DMS53 treated with DMSO at 0.1 percent for 48 hours (cell line): ENCODE results near the gene PPT1.

Experiments
- DNase-seq: peaks from one replicate; lab custom pipeline; 2025; ENCODE audit not compliant: unreplicated experiment; lab: John Stamatoyannopoulos, UW

PPT1 gene

DNA sequence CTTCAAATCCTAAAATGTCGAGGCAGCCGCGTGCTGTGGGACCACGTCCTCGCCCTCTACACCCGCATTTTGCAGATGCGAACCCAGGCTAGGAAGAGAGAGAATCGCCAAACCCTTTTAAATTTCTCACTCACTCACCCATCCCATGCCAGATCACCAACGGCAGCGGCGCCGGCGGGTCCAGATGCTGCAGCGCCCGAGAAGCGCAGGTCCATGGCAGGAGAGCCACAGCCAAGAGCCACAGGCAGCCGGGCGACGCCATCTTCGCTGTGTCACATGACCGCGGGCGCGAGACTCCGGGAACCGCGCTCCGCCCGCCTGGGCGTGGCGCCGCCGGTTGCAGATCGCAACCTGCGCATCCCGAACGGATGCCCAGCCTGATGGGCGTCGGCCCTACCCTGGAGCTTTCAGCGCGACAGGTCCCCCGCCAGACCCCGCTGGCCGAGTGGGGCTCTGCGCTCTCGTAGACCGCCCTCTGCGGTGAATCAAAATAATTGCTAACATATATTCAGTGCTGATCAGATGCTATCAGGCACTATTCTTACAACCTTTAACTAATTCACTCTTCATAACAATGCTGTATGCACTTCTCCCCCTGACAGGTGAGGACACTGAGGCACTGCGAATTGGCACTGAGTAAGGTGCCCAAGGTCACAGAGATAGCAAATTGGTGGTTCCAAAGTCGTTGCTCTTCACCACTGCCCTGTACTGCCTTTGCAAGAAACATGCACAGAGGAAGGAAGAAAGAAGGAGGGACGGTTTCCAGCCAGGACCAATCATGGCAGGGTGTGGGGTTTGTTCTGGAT lies at the start of gene PPT1:
TSS of gene PPT1 (minus strand) at position 276 of the 806 bp plus-strand sequence. CDS start at position 262, 14 bp downstream.
- DNase-seq, result peak; percentile 72

DNA sequence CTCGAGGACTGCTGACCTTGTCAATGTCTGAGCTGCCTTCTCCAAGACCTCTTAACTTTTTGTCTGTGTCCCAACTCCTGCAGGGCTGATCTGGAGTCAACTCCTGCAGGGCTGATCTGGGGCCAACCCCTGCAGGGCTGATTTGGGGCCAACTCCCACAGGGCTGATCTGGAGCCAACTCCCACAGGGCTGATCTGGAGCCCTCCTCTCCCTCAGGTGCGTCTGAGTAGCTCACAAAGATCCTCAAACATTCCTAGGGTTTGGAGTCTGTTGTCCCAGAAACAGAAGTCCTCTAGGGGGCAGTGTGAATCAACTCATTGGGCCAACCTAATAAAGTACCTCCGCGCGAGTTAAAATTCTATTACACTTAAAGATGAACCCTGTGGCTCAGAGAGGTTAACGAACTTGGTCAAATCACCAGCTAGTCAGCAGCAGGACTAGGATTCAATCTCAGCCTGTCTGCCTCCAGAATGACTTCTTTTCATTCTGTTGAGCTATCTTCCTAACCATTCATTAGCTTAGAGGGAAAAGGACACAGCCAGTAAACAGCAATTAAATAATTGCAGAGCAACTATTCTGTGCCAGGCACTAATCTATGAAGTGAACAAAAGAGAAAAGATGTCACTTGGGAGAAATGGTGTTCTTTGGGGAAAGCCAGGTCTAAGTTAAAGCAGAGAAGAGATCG lies 47.0 kb upstream of the PPT1 start:
- DNase-seq, result peak; percentile 65

DNA sequence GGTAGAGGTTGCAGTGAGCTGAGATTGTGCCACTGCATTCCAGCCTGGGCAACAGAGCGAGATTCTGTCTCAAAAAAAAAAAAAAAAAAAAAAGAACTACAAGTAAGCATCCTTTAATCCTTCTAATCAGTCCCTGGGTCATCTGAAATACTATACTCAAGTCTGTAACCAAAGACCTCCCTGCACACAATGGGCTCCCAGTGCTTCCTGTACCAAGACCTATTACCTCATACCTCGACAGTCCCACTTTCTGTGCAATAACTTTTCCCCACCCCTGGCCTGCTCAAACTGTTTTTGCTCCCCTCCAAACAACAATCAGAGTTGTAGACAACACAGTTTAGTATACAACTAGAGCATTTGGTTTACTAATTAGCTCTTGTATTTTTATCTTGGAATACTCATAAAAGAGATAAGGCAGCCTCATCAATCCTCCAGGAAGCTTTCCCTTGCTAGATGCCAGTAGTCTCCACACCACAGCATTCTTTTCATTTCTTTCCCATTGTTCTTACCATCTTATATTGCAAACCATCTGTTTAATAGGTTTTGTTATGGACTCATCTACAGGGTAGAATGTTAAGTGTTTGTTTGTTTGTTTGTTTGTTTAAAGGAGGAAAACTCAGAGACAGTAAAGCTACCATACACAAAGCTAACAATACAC lies 45.0 kb upstream of the PPT1 start:
- DNase-seq, result no peak

DNA sequence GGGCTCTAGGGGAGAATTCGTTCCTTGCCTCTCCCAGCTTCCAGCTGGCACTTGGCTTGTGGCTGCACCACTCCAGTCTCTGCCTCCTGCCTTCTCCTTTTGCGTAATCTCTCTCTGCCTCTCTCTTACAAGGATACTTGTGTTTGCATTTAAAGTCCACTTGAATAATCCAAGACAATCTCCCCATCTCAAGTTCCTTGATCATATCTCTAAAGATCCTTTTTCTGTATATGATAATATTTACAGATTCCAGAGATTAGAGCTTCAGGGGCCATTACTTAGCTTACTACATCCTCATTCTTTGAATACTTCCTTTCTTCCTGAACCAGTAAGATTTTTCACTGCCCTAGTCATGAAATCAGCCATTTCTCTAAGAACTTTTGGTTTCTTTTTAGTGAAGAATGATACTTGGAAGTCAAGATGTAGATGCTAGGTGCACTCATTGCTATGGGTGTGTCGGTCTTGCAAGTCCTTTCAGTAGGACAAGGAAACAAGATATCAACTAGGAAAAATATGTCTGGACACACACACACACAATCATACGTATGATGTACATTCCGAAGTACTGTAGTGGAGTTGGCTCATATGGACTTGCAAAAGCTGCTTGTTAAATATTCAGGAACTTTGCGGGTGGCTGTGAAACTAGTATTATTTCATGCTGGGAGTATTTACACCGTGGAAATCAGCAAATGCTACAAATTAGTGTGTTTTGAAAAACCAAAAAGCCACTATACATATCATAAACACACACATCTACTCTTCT lies 43.3 kb upstream of the PPT1 start:
- no peak for DNase-seq

DNA sequence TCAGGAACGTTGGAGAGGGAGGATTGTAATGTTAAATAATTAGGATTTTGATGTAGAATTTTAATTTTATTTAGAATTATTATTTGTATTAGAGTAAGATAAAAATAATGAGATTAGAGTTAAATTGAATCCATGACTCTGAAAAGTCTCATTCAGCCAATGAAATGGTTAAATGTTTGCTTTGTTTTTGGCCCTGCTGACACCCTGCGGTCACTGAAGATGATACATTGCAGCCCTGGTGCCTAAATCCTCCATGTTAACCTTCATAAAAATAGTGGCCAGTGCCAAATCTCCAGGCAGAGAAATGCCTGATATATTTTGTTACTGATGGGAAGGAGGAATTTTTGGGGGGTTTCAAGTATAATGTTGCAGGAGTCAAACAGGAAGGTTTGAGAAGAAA lies 36.8 kb upstream of the PPT1 start:
- no peak for DNase-seq

DNA sequence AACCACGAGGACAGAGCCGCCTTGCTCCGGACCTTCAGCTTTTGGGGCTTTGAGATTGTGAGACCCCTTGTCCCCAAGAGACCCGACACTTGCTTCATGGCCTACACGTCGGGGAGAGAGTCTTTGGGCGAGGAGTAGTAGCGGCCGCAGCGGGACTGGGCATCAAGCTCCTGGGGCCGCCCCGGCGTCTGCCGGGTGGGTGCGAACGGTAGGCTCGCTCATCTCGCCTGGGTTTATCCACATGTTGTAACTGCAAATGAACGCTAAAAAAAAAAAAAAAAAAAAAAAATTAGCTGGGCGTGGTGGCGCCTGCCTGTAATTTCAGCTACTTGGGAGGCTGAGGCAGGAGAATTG lies 36.2 kb upstream of the PPT1 start:
- no peak for DNase-seq

DNA sequence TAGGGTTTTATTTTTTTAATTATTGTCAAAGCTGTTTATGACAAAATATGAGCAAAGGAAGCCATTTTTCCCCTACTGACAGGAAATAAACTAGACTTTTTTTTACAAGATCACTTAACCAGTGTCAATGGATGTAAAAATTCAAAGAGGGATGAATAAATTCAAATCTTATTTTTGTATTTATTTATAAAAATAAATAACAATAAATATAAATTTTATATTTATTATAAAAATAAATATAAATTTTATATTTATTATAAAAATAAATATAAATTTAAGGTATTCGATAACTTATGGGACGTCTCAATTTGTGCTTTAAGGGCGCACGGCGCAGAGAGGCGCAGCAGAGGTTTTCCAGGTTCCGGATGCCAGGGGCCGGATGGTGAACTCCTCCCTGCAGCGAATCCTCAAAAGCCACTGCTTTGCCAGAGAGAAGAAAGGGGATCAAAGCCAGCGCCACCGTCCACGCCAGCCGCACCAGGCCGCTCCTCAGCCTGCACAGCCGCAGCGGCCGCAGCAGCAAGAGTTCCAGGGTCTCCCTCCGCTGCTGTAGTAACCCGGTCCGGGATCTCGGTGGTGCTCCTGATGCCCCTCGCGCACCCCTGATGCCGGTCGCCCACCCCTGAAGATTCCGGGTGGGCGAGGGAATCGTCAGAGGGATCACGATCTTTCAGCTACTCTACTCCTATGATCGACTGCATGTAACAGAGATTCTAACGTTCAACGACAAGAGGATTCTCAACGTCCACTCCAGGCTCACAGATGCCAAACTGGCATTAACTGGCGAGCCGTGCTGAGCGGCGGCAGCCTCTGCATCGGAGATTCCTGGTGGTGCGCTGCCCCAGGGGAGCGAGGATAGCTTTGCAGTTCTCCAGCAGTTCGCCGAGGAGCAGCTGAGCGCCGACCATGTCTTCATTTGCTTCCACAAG lies 35.6 kb upstream of the PPT1 start:
- DNase-seq, result no peak

DNA sequence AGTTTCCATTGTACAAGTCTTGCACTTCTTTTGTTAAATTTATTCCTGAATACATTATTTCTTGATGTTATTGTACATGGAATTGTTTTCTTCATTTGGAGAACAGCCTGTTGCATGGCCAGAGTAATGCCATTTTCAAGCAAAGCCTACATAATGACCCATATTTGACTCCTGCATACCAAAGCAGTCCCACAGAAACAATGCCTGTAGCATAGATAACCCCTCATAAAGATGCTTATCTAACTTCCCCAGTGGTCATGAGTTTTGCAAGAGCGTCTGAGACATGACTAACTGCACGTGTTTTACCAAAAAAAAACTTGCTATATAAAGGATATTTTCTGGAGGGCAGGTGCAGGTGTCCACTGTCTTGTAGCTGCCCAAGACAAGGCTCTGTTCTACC lies 33.8 kb upstream of the PPT1 start:
- DNase-seq, result no peak

DNA sequence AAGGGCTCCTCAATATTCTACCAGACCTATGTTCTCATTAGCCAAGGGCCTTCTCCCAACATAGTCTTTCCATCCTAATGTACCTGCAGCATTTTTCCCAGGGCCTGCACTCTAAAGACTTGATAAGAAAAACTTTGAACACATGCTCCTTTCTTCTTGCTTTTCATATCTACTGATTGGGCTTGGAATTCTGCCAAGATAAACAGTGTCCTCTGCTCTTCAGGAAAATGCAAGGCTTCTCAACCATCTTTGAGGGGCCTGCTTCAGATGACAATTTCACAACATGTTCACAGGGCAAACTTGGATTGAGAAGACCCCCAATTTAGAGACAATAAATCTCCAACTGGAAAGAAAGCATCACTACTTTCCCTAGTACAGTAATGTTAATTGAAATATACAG lies 25.8 kb upstream of the PPT1 start:
- peak; percentile 8 for DNase-seq

DNA sequence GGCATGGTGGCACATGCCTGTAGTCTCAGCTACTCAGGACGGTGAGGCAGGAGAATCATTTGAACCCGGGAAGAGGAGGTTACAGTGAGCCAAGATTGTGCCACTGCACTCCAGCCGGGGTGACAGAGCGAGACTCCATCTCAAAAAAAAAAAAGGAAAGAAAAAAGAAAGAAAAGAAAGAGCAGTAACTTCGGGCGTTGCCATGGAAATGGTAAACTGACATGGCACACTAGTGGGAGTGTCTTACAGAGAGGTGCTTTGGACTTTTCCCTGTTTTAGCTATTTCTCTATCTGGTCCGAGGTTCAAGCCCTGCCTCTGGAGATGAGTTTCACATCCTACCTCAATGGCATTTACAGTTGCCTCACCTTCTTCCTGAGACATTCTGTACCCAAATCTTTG lies 23.1 kb upstream of the PPT1 start:
- DNase-seq, result no peak

DNA sequence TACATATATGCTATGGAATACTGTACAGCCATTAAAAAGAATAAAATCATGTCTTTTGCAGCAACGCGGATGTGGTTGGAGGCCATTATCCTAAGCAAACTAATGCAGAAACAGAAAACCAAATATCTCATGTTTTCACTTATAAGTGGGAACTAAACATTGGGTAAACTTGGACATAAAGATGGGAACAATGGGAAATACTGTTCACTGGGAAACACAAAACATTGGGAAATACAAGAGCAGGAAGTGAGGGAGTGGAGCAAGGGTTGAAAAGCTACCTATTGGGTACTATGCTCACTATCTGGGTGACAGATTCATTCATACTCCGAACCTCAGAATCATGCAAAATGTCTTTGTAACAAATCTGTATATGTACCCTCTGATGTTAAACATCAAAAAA lies 17.3 kb upstream of the PPT1 start:
- DNase-seq, result no peak

DNA sequence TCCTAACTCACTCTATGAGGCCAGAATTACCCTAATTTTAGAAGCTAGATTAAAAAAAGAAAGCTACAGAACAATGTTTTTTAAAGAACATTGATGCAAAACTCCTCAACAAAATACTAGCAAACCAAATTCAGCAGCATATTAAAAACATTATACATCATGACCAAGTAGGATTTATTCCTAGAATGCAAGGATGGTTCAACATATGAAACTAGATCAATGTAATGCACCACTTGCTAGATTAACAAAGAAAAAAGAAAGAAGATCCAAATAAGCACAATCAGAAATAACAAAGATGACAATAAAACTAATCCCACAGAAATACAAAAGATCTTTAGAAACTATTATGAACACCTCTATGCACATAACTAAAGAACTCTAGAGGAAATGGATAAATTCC lies 13.3 kb upstream of the PPT1 start:
- no peak for DNase-seq

DNA sequence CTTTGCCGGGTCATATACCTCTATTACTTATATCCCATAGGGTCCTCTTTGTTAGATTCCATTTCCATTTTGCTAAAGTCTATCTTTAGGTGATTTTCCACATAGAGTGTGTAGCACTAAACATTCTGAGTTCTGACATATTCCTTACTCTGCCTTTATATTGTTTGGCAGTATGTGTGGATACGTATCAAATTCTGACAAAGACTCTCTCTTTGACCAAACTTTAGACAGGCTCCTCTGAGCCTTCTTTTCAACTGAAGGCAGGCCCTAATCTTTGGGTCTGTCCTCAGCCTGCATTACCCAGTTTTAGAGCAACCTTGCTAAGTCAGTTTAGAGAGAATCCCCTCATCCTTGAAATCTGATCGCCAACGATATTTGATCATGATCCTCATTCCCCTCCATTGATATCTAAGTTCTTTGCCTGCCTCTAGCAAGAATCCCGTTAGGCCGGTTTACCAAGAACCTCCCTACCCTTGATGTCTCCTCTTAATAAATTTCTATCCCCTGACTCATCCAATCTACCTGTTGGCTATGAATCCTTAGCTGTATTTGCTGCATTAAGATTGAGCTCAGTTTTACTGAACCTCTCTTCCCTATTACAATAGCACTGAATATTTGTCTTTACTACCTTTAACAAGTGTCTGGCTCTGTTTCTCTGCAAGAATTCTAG lies 10.4 kb upstream of the PPT1 start:
- peak; percentile 80 for DNase-seq

DNA sequence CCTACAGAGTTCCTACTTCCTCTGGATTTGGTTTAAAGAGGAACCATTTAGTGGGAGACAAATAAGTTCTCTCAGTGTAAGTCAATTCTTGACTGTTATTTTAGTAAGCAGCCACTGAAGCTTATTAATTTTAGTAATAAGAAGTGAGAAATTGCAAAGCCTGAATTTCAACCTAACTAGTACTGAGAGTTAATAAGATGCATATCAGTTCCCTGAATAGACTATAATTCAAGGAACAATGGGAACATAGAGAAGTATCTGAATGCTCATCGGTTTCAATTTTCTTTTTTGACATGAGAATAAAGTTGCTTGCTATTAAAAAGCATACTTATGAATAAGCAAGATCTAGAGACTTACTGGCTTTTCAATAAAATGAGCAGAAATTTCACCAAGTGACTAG lies 8.0 kb upstream of the PPT1 start:
- no peak for DNase-seq

DNA sequence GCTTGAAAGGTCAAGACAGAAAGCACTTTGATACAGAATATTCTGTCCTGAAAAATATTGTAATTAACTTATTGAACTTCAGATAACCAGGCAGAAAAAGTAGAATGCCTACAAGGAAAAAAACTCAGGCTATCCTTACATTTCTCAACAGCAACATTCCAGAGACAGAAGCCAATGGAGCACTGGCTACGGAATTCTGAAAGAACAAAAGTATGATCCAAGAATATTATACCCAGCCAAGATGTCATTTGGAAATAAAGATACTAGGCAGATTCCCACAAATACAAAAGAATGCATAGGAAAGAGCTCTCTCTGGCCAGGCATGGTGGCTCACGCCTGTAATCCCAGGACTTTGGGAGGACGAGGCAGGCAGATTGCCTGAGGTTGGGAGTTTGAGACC lies 5.8 kb upstream of the PPT1 start:
- no peak for DNase-seq

DNA sequence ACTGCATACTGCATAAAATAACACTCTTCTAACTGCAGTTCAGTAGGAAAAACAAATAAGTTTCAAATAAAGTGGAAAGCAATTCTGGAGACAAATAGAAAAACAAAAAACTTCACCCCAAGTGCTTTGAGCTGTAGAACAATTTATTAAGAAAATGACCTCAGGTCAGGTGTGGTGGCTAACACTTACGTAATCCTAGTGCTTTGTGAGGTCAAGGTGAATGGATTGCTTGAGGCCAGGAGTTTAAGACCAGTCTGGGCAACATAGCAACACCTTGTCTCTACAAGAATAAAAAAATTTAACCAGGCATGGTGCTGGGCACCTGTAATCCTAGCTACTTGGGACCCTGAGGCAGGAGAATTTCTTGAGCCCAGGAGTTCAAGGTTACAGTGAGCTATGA lies 5.0 kb upstream of the PPT1 start:
- no peak for DNase-seq

DNA sequence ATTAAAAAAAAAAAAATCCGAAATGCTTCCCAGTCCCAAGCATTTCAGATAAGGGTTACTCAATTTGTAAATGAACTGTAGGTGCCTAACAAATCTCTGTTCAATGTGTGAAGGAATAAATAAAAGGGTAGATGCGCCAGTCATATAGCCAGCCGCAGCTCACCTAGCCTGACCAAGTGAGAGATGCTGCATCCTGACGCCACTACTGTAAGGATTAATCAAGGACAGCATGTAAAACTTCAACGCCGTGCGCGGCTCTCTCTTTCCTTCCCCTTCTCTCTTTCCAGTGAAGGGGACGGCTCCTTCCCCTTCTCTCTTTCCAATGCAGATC lies 441 bp downstream of the PPT1 start:
- no peak for DNase-seq

DNA sequence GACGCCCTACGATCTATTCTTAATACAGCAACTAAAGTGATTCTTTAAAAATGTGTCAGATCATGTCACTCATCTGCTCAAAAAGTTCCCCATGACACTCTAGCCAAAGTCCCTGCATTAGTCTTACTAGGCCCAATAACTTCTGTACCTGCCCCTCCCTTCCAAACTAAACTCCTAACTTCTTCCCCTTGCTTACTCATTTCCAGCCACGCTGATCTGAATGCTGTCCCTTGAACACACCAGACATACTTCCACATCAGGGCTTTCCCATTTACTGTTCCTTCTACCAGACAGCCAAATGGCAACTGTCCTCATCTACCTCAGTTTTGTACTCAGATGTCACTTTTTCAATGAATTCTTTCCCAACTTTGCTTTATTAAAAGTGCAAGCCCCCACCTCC lies 1.2 kb downstream of the PPT1 start:
- DNase-seq, result no peak

DNA sequence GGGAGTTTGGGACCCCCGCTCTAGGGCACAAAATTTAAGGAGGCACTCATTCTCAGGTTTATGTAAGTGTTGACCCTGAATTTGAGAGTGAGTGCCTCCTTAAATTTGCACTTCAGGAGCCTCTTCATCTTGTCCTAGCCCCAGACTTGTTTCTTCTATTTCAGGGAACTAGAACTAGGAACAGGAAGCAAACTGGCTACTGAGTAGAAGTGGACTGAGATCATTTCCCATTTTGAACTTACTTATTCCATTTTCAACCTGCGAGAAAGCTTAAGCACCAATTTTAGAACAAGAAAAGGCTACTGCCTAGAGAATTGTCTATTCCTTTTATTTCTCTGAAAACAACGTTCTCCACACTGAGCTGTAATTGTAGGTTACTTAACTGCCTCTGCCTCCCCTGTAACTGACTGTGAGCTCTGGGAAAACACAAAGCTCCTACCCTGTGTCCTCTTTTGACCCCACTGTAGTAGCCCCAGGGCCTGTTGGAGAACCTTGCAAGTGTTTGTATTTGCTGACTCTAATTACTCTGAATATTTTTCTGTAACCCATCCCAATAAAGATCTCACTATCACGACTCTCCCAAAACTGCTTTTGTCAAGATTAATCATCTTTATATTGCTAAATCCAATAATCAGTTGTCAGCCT lies 2.5 kb downstream of the PPT1 start:
- no peak for DNase-seq
